ENCODE measurements around the gene TGFBR1.

The TGFBR1 gene

GRCh38 chr9:99107421-99107820 lies 2.5 kb downstream of the TGFBR1 start:
- DNase-seq (ENCODE audit: low read depth in 2 of 2), result no peak

GRCh38 chr9:99108131-99108530 lies 3.2 kb downstream of the TGFBR1 start:
- DNase-seq (ENCODE audit: low read depth in 2 of 2), result no peak

GRCh38 chr9:99109522-99109921 lies 4.6 kb downstream of the TGFBR1 start:
- DNase-seq (ENCODE audit: low read depth in 2 of 2), result no peak

- DNase-seq (ENCODE audit: low read depth in 2 of 2), result no peak
Measured at GRCh38 chr9:99112750-99113413, 8.0 kb downstream of the TGFBR1 start.

GRCh38 chr9:99113414-99114048 lies 8.6 kb downstream of the TGFBR1 start:
- no peak for DNase-seq (ENCODE audit: low read depth in 2 of 2)

- DNase-seq (ENCODE audit: low read depth in 2 of 2), result no peak
Measured at GRCh38 chr9:99114049-99114440, 9.1 kb downstream of the TGFBR1 start.

- DNase-seq (ENCODE audit: low read depth in 2 of 2), result no peak
Measured at GRCh38 chr9:99114846-99115500, 10.1 kb downstream of the TGFBR1 start.

GRCh38 chr9:99116003-99116411 lies 11.1 kb downstream of the TGFBR1 start:
- no peak for DNase-seq (ENCODE audit: low read depth in 2 of 2)

- DNase-seq (ENCODE audit: low read depth in 2 of 2), result no peak
Measured at GRCh38 chr9:99118782-99119466, 14.0 kb downstream of the TGFBR1 start.

GRCh38 chr9:99119976-99120655 lies 15.2 kb downstream of the TGFBR1 start:
- no peak for DNase-seq (ENCODE audit: low read depth in 2 of 2)

- DNase-seq (ENCODE audit: low read depth in 2 of 2), result no peak
Measured at GRCh38 chr9:99121604-99122003, 16.7 kb downstream of the TGFBR1 start.

- no peak for DNase-seq (ENCODE audit: low read depth in 2 of 2)
Measured at GRCh38 chr9:99124534-99125255, 19.8 kb downstream of the TGFBR1 start.

GRCh38 chr9:99125446-99125845 lies 20.5 kb downstream of the TGFBR1 start:
- no peak for DNase-seq (ENCODE audit: low read depth in 2 of 2)

- no peak for DNase-seq (ENCODE audit: low read depth in 2 of 2)
Measured at GRCh38 chr9:99126312-99126711, 21.4 kb downstream of the TGFBR1 start.

- DNase-seq (ENCODE audit: low read depth in 2 of 2), result no peak
Measured at GRCh38 chr9:99127356-99128132, 22.6 kb downstream of the TGFBR1 start.

- no peak for DNase-seq (ENCODE audit: low read depth in 2 of 2)
Measured at GRCh38 chr9:99128133-99128406, 23.2 kb downstream of the TGFBR1 start.

- DNase-seq (ENCODE audit: low read depth in 2 of 2), result no peak
Measured at GRCh38 chr9:99129091-99129490, 24.2 kb downstream of the TGFBR1 start.

- DNase-seq (ENCODE audit: low read depth in 2 of 2), result no peak
Measured at GRCh38 chr9:99130069-99130468, 25.2 kb downstream of the TGFBR1 start.

GRCh38 chr9:99133145-99133544 lies 28.2 kb downstream of the TGFBR1 start:
- no peak for DNase-seq (ENCODE audit: low read depth in 2 of 2)

GRCh38 chr9:99134893-99135341 lies 30.0 kb downstream of the TGFBR1 start:
- DNase-seq (ENCODE audit: low read depth in 2 of 2), result no peak

- no peak for DNase-seq (ENCODE audit: low read depth in 2 of 2)
Measured at GRCh38 chr9:99135456-99135855, 30.5 kb downstream of the TGFBR1 start.
